SH-SY5Y (cell line): ENCODE data around the gene SEC23IP.

ENCODE experiments used
- GATA2 ChIP-seq: IDR thresholded peaks from 2 replicates; pipeline ENCODE4 v1.6.1; 2011; ENCODE audit warnings: mild to moderate bottlenecking, low read depth, low read length
- GATA3 ChIP-seq: IDR thresholded peaks from 2 replicates; pipeline ENCODE4 v1.6.1; 2011; ENCODE audit warnings: low read depth, mild to moderate bottlenecking, low read length, moderate library complexity

The SEC23IP gene

DNA sequence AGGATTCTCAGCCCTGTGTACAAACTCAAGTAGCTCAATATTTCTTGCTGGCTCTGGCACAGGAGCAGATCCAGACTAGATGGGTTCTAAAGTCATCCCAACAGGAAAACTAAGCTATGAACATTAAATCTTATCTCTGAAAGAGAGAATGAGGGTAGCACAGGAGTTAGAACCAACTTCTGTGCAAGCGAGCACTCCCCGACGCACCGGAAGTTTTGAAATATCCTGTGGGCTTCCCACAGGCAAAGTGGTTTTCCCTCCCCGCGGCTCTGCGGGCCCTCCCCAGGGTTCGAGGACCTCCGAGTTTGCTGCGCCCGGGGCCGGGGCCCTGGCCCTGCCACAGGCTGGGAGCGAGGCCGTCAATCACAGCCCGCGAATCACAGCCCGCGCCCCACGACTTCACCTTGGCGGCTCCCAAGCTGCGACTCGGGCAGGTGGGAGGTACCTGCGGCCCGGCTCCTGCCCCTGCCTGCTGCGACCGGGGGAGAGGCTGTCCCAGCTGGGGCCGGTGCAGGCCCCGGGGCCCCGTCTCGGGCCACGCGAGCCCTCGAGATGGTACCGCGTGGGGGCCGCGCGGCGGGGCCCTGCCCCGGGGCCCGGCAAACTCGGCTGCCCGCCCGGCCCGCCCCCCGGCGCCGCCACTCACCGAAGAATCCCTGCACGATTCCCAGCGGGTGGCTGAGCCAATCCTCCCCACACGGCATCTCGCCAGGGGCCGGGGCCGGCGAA is 20.5 kb upstream of the SEC23IP start:
- TF ChIP-seq GATA2 (no peak), GATA3 (no peak)

DNA sequence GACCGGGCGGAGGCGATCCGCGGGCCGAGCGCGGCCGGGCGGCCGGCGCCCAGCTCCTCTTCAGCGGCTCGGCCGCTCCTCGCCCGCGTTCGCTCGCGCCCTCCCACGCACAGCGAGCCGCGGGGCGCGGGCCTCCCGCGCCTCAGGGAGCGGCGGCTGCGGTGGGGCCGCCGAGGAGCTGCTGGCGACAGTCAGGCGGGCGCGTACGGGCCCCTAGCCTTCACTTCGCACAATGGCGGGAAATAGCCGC is 20.0 kb upstream of the SEC23IP start, which contains the start of gene MCMBP:
Gene MCMBP, minus strand, starts transcription at position 234 of the 250 bp plus-strand sequence. CDS start 259 bp downstream, outside the sequence.
- TF ChIP-seq GATA3 (no peak), GATA2 (no peak)

DNA sequence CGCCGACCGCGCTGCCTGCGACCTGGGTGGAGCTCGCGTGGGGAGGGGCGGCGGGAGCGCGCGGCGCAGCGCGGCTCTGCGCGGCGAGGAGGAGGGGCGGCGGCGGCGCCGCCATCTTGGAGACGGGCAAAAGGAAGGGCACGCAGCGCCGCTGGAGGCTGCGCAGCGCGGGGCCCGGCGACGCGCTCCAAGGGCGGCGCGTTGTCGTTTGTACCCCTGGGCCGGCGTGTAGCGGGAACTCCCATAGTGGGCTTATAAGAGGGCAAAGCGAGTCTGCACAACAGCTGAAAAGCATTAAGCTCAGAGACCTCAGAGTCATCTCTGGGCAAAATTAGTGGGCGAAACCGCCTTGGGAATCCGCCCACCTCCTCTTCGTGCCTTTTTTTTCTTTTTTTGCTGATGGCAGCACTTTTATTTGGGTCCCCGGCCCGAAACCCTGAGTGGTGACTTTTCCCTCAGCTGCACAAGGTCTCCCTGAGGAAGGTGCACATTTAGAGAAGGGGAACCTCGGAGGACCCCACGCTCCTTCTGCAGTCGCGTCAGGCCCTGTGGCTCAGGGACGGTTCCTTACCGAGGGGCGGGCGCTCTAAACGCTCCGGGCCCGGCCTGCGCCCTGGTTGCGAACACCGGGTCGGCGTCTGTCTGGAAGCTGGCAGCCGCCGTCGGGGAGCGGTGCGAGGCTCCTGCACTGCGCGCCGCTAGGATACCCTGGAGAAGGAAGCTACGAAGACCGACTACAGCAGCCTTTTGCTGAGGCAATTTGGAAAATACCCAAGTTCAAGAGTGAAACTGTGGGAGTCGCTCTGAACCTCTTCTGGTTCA is 19.5 kb upstream of the SEC23IP start:
- no peak for TF ChIP-seq GATA2
- no peak for TF ChIP-seq GATA3

DNA sequence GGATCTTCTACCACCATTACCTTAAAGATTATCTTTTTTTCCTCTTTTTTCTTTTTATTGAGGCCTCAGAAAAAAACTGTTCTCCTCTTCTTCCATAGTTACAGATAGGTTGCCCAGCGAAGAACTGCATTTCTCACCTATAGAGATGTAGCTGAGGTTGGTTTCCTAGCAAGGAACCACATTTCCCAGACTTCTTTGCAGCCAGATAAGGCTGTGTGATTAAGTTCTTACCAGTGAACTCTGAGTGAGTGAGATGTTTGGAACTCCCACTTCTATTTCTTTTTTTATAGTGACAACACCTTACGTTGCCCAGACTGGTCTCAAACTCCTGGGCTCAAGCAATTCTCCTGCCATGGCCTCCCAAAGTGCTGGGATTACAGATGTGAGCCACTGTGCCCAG is 14.0 kb upstream of the SEC23IP start:
- TF ChIP-seq GATA2 (no peak), GATA3 (no peak)

DNA sequence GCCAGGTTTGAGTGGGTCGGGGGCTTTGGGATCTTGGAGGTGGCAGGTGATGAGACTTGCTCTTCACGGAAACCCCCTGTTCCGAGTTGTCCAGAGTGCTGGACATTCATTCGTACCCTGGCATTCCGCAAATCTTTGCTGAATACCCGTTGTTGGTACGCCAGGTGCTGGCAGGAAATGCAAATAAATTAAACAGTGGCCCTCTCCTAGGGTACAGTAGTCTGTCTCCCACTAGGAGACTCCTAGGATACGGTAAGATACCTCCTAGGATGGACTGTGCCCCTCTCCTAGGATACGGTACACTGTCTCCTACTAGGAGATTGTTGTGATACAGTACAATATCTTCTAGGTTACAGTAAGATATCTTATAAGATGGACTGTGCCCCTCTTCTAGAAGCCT is 544 bp downstream of the SEC23IP start:
- TF ChIP-seq GATA2 (no peak), GATA3 (no peak)

DNA sequence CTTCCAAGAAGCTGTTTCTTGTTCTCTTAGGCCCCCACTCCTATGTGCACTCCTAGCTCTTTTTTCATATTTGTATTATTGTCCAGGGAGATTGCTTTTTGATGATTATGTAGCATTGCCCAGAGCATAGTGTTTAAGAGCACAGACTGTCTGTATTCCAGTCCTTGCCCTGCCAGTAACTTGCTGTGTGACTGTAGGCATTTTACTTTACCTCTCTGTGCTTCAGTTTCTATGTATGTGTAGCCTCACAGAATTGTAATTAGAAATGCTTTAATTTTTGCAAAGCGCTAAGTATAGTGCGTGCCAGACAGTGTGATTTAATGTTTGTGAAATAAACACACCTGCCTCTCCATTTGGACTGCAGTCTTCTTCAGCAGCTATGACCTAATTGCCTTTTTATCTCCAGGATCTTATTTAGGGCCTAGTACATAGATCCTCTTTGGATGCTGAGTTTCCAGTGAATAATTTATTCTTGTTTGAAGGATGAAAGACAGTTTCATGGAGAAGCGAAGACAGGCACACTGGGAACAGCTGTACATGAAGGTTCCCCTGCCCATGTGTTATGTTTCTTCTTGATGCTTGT is 1.4 kb downstream of the SEC23IP start:
- TF ChIP-seq GATA2 (peak; percentile 53; the same call in 1 of the 2 replicates), GATA3 (no peak)

DNA sequence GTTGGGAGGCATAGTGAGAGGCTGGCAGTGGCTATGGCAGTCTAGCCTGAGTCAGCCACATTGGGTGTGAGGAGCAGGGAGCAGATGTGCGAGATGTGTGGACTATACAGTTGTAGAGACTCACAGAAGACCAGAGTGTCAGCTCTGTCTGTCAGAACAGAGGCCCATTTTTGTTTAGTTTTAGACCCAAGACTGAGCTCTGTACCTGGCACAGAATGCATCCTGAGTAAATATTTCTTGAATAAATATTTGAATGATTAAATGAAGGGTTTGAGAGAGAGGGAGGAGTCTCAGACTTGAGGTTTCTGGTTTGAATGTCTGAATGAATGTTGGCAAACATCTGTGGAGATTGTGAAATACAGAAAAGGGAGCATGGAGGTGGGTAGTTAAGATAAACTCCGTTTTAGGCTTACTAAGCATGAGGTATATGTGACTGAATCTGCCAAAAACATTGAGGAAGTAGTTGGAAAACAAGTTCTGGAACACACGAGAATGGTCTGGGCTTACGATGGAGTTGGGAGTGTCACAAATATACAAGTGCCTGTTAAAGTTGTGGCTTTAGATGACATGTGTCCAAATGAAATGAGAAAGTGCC is 3.6 kb downstream of the SEC23IP start:
- TF ChIP-seq GATA3 (no peak), GATA2 (no peak)

DNA sequence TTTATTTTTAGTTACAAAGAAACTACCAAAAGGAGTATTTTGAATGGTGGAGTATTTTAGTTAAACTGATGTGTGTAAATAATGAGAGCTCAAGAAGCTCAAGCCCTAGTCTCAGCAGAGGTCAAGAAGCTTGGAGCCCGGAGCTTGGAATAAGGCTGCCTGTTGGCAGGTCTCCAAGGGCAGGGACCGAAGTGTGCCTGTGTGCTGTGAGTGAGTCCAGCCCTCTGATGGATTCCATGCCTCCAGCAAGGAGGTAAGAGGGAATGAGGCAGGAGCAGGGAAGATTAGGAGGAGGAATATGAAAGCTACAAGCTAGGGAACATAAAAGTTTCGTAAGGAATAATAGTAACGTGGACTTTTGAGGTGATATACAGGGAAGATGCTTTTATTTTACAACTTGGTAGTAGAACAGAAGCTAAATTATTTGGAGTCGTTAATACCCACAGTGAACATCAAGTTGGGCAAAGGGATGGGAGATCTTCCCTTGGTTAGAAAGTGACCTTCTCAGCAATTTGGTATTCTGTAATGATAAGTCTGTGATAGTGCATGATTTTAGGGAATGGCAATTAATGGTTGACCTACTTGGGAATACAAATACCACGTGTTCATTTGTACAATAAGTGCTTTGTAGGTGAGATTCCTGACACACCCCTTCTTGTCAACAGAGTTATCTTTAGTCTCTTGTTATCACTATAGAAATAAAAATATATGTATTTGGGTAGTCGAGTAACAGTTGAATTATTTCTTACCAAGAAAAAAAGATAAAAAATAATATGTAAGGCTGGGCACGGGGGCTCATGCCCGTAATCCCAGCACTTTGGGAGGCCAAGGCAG is 4.6 kb downstream of the SEC23IP start:
- TF ChIP-seq GATA2: no peak
- no peak for TF ChIP-seq GATA3

DNA sequence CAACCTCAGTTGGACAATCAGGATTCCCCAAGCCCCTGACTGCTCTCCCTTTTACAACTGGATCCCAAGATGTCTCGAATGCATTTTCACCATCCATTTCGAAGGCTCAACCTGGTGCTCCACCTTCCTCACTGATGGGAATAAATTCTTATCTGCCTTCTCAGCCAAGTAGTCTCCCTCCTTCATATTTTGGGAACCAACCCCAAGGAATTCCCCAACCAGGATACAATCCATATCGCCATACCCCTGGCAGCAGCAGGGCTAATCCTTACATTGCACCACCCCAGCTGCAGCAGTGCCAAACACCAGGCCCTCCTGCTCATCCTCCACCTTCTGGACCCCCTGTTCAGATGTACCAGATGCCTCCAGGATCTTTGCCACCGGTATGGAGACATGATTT is 6.0 kb downstream of the SEC23IP start:
- TF ChIP-seq GATA3 (no peak), GATA2 (no peak)

DNA sequence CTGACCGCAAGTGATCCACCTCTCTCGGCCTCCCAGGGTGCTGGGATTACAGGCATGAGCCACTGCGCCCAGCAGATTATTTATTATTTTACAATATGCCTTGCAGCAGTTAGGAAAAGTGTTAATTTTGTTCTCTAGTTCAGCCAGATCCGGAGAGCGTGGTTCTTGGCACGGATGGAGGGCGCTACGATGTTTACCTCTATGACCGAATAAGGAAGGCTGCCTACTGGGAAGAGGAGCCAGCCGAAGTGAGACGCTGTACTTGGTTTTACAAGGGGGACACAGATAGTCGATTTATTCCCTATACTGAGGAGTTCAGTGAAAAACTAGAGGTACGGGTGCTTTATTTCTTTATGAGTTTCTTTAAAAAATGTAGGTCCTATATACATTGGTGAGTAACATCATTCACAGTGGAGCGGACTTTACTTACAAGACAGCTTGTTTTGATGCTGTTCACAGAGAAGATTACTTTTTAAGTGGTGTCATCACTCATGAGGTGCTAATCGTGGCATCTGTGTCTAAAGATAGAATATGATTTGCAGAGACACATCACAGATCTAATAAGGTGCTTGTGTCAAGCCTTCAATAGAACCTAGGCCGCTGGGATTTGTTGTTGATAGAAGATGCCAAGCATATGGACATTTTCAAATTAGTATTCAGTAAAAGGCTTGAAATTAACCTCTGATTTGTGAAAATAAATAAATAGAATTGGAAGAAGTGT is 11.6 kb downstream of the SEC23IP start:
- TF ChIP-seq GATA2 (no peak), GATA3 (no peak)

DNA sequence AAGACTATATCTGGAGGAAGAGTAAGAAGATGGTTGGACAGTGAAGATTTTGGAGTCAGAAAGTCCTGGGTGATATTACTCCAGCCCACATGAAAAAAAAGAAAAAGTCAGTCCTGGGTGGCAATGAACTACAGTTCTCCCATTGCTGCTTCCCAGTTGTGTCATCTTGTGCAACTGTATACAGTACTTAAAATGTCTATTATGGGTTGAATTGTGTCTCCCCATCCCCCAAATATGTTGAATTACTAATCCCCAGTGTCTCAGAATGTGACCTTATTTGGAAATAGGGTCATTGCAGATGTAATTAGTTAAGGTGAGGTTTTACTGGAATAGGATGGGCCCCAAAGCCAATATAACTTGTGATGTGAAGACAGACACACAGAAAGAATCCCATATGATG is 15.6 kb downstream of the SEC23IP start:
- TF ChIP-seq GATA2: no peak
- TF ChIP-seq GATA3: no peak

DNA sequence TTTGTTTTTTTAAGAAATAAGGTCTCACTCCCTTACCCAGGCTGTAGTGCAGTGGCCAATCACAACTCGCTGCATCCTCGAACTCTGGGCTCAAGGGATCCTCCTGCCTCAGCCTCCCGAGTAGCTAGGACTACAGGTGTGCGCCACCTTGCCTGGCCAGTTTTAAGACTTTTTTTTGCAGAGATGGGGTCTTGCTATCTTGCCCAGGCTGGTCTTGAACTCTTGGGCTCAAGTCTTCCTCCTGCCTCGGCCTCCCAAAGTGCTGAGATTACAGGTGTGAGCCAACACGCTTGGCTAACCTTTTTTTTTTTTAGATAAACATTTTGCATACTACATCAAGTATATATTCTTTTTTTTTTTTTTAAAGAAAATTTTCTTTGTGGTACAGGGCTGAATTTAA is 18.2 kb downstream of the SEC23IP start:
- TF ChIP-seq GATA2 (no peak), GATA3 (no peak)

DNA sequence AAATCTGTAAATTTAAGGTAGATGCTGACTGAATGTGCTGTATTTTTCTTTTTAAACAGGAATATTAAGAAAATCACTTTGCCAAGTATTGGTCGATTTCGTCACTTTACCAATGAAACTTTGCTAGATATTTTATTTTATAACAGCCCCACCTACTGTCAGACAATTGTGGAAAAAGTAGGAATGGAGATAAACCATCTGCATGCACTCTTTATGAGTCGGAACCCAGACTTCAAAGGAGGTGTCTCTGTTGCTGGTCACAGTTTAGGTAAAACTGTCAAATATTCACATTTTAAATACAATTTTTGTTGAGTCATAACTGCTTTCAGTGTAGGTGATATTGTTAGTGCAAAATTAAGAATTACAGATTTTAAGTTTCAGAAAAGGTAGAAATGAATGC is 25.2 kb downstream of the SEC23IP start:
- TF ChIP-seq GATA2 (no peak), GATA3 (no peak)

DNA sequence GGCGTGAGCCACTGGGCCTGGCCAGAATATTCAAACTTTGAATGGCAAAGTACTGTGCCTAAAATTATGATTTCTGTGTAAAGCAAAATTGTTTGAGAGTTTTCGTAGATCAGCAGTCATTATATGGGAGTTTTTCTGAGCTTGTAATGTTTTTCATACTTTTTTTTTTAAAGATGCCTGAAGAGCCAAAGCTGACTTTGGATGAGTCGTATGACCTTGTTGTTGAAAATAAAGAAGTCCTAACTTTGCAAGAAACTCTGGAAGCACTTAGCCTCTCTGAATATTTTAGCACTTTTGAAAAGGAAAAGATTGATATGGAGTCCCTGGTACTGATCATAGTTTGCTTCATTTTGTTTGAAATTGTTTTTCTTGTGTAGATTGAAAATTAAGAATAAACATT is 26.7 kb downstream of the SEC23IP start:
- TF ChIP-seq GATA3 (no peak), GATA2 (no peak)

DNA sequence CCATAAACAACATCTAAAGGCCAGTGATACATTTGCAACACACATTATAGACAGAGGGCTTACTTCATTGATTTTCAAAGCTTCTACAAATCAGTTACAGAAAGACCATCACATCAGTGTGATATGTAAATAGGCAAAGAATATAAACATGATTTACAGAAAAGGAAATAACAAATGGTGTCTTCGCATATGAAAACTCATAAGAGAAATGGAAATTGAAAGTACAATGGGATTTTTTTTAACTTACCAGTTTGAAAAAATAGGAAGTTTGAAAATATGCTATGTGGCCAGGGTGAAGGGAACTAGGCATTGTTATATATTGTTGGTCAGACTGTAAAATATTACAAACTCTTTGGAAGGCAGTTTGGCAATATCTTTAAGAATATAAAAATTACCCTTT is 27.3 kb downstream of the SEC23IP start:
- no peak for TF ChIP-seq GATA3
- no peak for TF ChIP-seq GATA2
